ENCODE data around the gene UNC13D.

The UNC13D gene

DNA sequence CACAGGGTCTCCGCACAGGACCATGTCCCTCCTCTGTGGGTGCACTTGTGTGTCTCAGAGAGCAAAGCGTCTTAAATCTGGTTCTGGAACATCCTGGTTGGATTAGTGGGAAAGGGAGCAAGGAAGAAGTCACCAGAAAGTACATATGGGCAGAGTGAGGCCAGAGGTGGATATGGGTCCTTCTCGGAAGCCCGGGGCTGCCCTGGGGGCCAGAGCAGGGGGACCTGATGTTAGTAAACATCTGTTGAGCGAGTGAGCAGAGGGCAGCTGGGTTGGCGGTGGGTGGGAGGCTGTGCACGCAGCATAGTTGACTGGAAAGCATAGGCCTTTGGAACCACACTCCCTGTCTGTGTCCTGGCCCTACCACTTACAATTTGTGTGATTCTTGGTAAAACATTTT, 22.7 kb downstream of the UNC13D start:
- DNase-seq (ENCODE audit: low read depth), result no peak
- H3K4me3 ChIP-seq (ENCODE audit: control insufficient read depth, low read depth, low read length), result no peak overlapping the region
- TF ChIP-seq, protein P1, sequence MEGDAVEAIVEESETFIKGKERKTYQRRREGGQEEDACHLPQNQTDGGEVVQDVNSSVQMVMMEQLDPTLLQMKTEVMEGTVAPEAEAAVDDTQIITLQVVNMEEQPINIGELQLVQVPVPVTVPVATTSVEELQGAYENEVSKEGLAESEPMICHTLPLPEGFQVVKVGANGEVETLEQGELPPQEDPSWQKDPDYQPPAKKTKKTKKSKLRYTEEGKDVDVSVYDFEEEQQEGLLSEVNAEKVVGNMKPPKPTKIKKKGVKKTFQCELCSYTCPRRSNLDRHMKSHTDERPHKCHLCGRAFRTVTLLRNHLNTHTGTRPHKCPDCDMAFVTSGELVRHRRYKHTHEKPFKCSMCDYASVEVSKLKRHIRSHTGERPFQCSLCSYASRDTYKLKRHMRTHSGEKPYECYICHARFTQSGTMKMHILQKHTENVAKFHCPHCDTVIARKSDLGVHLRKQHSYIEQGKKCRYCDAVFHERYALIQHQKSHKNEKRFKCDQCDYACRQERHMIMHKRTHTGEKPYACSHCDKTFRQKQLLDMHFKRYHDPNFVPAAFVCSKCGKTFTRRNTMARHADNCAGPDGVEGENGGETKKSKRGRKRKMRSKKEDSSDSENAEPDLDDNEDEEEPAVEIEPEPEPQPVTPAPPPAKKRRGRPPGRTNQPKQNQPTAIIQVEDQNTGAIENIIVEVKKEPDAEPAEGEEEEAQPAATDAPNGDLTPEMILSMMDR (conservative IDR thresholded peaks at IDR 0.05; ENCODE audit: control insufficient read depth, insufficient read depth, low read depth, low read length), result no peak

DNA sequence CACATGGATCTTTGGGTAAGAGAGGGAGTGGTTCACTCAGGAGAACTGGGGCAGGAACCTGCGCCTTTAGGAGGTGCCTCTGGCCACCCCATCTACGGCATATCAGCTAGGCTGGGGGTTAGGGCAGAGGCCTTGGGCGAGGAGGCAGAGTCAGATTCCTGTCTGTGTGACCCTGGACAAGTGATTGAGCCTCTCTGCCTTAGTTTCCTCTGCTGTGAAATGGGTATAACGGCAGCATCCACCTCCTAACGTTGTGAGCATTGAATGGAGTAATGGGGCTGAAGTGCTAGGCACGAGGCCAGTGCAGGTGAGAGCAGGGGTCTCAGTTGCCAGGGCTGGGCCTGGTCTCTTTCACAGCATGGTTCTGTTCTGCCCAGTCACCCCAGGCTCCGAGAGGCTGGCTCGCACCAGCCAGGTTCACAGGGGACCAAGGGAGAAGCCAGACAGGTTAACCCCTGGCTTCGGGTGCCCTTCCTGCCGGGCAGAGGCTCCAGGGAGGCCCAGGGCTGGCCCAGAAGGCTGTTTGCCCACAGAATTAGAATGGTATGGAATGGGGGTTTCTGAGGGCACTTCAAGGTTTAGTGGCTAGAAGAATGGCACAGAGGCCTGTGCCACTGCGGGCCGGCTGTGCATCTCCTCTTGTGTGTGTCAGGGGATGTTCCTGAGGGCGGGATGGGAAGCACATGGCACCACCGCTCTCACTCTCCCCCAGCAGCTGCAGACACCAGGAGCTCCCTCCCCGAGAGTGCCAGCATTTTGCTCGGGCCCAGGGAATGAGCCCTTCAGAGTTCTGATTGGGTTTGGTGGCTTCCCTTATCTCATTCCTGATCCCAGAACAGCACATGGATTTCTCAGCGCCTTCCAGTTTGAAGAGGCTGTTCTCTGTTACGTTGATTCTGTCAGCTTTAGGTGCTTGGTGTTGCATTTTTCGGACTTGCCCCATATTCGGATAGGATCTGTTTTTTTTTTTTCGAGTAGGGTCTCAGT, 23.8 kb downstream of the UNC13D start:
- H3K4me3 ChIP-seq (ENCODE audit: control insufficient read depth, low read depth, low read length), result no peak overlapping the region
- TF ChIP-seq, protein P1 (conservative IDR thresholded peaks at IDR 0.05; ENCODE audit: control insufficient read depth, insufficient read depth, low read depth, low read length), result no peak

DNA sequence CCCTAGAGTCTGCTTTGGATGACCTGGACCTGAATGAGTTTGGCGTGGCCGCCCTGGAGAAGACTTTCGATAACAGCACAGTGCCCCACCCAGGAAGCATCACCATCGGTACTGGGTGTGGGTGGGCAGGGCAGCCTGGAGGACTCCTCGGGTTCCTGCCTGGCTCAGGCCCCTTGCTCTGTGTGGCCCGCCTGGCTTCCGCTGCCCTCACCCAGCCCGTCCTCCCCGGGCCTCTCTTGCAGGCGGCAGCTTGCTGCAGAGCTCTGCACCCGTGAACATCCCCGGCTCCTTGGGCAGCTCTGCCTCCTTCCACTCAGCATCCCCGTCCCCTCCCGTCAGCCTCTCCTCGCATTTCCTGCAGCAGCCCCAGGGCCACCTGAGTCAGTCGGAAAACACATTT, 24.5 kb downstream of the UNC13D start:
- H3K4me3 ChIP-seq (ENCODE audit: control insufficient read depth, low read depth, low read length), result no peak overlapping the region
- TF ChIP-seq, protein P1 (conservative IDR thresholded peaks at IDR 0.05; ENCODE audit: control insufficient read depth, insufficient read depth, low read depth, low read length), result no peak
- no peak for DNase-seq (ENCODE audit: low read depth)

More for the DNA sequence above, 23.8 kb downstream of the UNC13D start:
- no peak for DNase-seq (ENCODE audit: low read depth)

DNA sequence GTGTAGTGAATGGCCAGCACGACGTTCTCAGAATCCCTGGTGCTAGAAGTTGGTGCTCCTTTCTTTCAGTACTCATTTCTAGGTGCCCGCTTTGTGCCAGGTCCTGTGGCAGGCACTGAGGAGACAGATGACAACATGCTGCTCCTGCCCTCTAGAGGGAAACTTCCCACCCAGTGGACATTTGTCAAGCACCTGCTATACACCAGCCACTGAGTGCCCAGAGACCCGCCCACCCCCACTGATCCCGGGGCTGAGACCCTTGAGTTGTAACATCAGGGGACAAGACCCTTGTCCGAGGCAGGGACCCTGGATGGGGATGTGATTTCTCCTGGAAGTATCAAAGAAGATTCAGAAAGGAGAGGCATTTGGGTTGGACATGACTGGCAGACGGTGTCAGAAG, 25.1 kb downstream of the UNC13D start:
- TF ChIP-seq, protein P1 (conservative IDR thresholded peaks at IDR 0.05; ENCODE audit: control insufficient read depth, insufficient read depth, low read depth, low read length), result no peak
- no peak overlapping the region for H3K4me3 ChIP-seq (ENCODE audit: control insufficient read depth, low read depth, low read length)
- no peak for DNase-seq (ENCODE audit: low read depth)

DNA sequence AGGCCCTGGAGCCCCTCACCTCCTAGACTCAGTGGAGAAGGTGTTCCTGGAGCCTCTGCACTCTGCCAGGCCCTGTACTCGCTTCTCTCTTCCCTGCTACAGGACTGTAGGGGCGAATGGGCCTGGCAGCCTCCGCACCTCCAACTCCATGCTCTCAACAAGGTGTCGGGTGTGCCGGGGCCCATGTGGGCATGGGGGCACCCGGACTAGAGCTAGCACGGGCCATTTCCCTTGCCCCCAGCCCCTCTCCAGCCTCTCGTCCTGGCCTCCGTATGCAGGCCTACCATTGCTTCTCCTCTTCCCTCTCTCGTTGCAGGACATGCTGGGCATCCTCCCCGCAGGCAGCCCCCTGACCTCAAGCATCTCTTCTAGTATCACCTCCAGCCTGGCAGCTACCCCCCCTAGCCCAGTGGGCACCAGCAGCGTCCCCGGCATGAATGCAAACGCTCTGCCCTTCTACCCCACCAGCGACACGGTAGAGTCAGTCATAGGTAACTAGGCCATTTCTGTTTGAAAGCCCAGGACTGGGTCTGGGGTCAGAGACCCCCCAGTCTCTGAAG, 25.8 kb downstream of the UNC13D start:
- H3K4me3 ChIP-seq (ENCODE audit: control insufficient read depth, low read depth, low read length), result no peak overlapping the region
- no peak for DNase-seq (ENCODE audit: low read depth)
- TF ChIP-seq, protein P1 (conservative IDR thresholded peaks at IDR 0.05; ENCODE audit: control insufficient read depth, insufficient read depth, low read depth, low read length), result no peak

DNA sequence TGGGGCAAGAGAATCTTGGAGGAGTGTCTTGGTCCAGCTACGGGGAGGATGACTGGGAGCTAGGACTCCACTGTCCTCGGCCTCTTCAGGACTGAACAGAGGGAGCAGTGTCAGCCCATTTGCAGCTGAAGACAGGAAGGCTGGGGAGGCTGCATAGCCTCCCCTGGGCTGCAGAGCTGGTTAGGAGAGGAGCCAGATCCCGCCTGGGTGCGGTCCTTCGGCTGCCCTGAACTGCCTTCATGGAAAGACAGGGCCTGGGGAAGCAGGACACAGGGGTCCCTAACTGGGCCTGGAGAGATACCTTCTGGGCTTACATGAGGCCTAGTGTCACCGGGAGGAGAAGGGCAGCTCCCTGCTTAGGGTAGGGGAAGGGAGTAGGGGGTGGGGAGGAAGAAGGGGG, 26.6 kb downstream of the UNC13D start:
- DNase-seq (ENCODE audit: low read depth), result no peak
- TF ChIP-seq, protein P1 (conservative IDR thresholded peaks at IDR 0.05; ENCODE audit: control insufficient read depth, insufficient read depth, low read depth, low read length), result no peak
- H3K4me3 ChIP-seq (ENCODE audit: control insufficient read depth, low read depth, low read length), result no peak overlapping the region
